HCT116 (cell line): Measurements from ENCODE around the gene CADPS. TPM values are rescaled to one million over a fixed set of nuclear protein-coding genes. Genes with fewer than 3 reads are reported as not detected.

ENCODE experiments used
- ATAC-seq: fragments of 200-7000 bp; cut with Tn5 transposase; 2 replicates; pipeline ENCODE4 v1.9.1; 2020; ENCODE audit warnings: mild to moderate bottlenecking, moderate library complexity
- BruUV-seq: library from RNA; stranded (reverse); fragments of 400-500 nt; replicated peaks from 2 replicates; lab custom pipeline; 2021; lab: Mats Ljungman, UMichigan
- CTCF ChIA-PET: fragments of 300-600 bp; sonication (Branson Sonifier 250); formaldehyde crosslinking; loops from one replicate; lab custom pipeline; 2021; ENCODE audit warnings: antibody characterized with exemption; lab: Charles Lee
- POLR2A ChIA-PET: fragments of 300-600, 350-600 bp; sonication (Branson Sonifier 250); formaldehyde crosslinking; loops from one replicate; lab custom pipeline; 2021; ENCODE audit warnings: antibody characterized with exemption; lab: Charles Lee
- RAD21 ChIA-PET, 2 experiments: fragments of 300-600 bp; sonication (Branson Sonifier 250); formaldehyde crosslinking; loops; one replicate each; lab custom pipeline; 2023; ENCODE audit warnings: low total read pairs in 2 of 2; ENCODE audit not compliant: uncharacterized antibody in 2 of 2, unreplicated experiment in 2 of 2, low non-redundant PET in 1 of 2; lab: Charles Lee
- DNase-seq: peaks from one replicate; pipeline ENCODE4 v3.0.0-alpha.2; 2010; ENCODE audit warnings: low read depth, low spot score
- H2AFZ ChIP-seq: fragments of 200-600 bp; shearing (Covaris generic), sonication (generic); 2 replicates; pipeline ENCODE4 v1.6.1; 2017; ENCODE audit warnings: low read depth, mixed run types, mixed read lengths, antibody characterized with exemption, low read length; ENCODE audit not compliant: poor library complexity, severe bottlenecking
- H3K27ac ChIP-seq: 2 replicates; pipeline ENCODE4 v1.5.1; 2012; ENCODE audit warnings: low read depth, low read length
- H3K27me3 ChIP-seq: fragments of 200-600 bp; sonication (generic); 2 replicates; pipeline ENCODE4 v1.6.1; 2016; ENCODE audit warnings: mixed run types, low read length, mixed read lengths; ENCODE audit not compliant: insufficient read depth
- H3K36me3 ChIP-seq, 2 experiments: fragments of 200-500 bp in 1 of 2; fragments of 200-600 bp in 1 of 2; sonication (Bioruptor generic) in 1 of 2; sonication (generic) in 1 of 2; 2 replicates each; pipeline versions ENCODE4 v1.5.1 to v1.6.1; 2014 to 2016; ENCODE audit warnings: low read length in 2 of 2, inconsistent platforms in 1 of 2, mixed read lengths in 1 of 2, mixed run types in 1 of 2; ENCODE audit not compliant: insufficient read depth in 2 of 2, control insufficient read depth in 1 of 2
- H3K4me1 ChIP-seq, 2 experiments: fragments of 200-600 bp in 1 of 2; sonication (generic) in 1 of 2; 2 replicates each; pipeline versions ENCODE4 v1.5.1 to v1.6.1; 2012 to 2017; ENCODE audit warnings: low read length in 2 of 2, inconsistent platforms in 1 of 2, mild to moderate bottlenecking in 1 of 2, mixed read lengths in 1 of 2, mixed run types in 1 of 2, moderate library complexity in 1 of 2; ENCODE audit not compliant: insufficient read depth in 2 of 2, control insufficient read depth in 1 of 2
- H3K4me2 ChIP-seq: fragments of 200-600 bp; sonication (generic); 2 replicates; pipeline ENCODE4 v1.6.1; 2017; ENCODE audit warnings: mixed run types, low read length, mixed read lengths
- H3K4me3 ChIP-seq, 2 experiments: fragments of 200-600 bp in 1 of 2; sonication (generic) in 1 of 2; replicated peaks in 1 of 2; 2 replicates each; pipeline ENCODE4 v1.5.1; 2011 to 2016; ENCODE audit warnings: low read length in 2 of 2, control low read depth in 1 of 2, low read depth in 1 of 2, mild to moderate bottlenecking in 1 of 2, mixed read lengths in 1 of 2, mixed run types in 1 of 2
- H3K79me2 ChIP-seq: fragments of 200-600 bp; sonication (generic); 2 replicates; pipeline ENCODE4 v1.6.1; 2017; ENCODE audit warnings: mild to moderate bottlenecking, mixed run types, low read length, moderate library complexity, mixed read lengths; ENCODE audit not compliant: insufficient read depth
- H3K9ac ChIP-seq: fragments of 200-600 bp; sonication (generic); 2 replicates; pipeline ENCODE4 v1.6.1; 2016; ENCODE audit warnings: low read length, mixed read lengths
- H3K9me2 ChIP-seq: fragments of 200-600 bp; sonication (generic), shearing (Covaris generic); 2 replicates; pipeline ENCODE4 v1.6.1; 2017; ENCODE audit warnings: mixed run types, mild to moderate bottlenecking, moderate library complexity; ENCODE audit not compliant: insufficient read depth
- H3K9me3 ChIP-seq, 2 experiments: fragments of 200-500 bp in 1 of 2; fragments of 200-600 bp in 1 of 2; sonication (Bioruptor generic) in 1 of 2; sonication (generic) in 1 of 2; 2 replicates each; pipeline ENCODE4 v1.6.1; 2014 to 2017; ENCODE audit warnings: low read length in 2 of 2, mixed read lengths in 2 of 2, inconsistent platforms in 1 of 2, low read depth in 1 of 2, mild to moderate bottlenecking in 1 of 2, mixed run types in 1 of 2, moderate library complexity in 1 of 2; ENCODE audit not compliant: control insufficient read depth in 1 of 2, insufficient read depth in 1 of 2
- H4K20me1 ChIP-seq: fragments of 200-600 bp; sonication (generic), shearing (Covaris generic); 2 replicates; pipeline ENCODE4 v1.6.1; 2017; ENCODE audit warnings: mixed run types, mild to moderate bottlenecking, moderate library complexity; ENCODE audit not compliant: insufficient read depth
- ATF3 ChIP-seq: IDR thresholded peaks from 2 replicates; pipeline ENCODE4 v1.6.1; 2012
- CBX3 ChIP-seq: IDR thresholded peaks from 2 replicates; pipeline ENCODE4 v1.6.1; 2012; ENCODE audit warnings: low read depth
- EZH2phosphoT487 ChIP-seq: fragments of 200-600 bp; IDR thresholded peaks from 2 replicates; pipeline ENCODE4 v1.6.1; 2018; ENCODE audit warnings: antibody characterized with exemption, borderline replicate concordance
- POLR2AphosphoS5 ChIP-seq: IDR thresholded peaks from 2 replicates; pipeline ENCODE4 v1.6.1; 2011; ENCODE audit warnings: mild to moderate bottlenecking, low read depth, low read length, moderate library complexity
- RAD21 ChIP-seq: IDR thresholded peaks from 2 replicates; pipeline ENCODE4 v1.6.1; 2012; ENCODE audit warnings: low read depth, mild to moderate bottlenecking
- REST ChIP-seq: IDR thresholded peaks from 2 replicates; pipeline ENCODE4 v1.6.1; 2012; ENCODE audit warnings: low read depth
- SIN3A ChIP-seq: IDR thresholded peaks from 2 replicates; pipeline ENCODE4 v1.6.1; 2012; ENCODE audit warnings: low read depth
- TCF7L2 ChIP-seq: IDR thresholded peaks from 2 replicates; pipeline ENCODE4 v1.7.0; 2011; ENCODE audit warnings: borderline replicate concordance, inconsistent platforms; ENCODE audit not compliant: insufficient read depth, insufficient read length; ENCODE audit errors: extremely low read depth
- YY1 ChIP-seq: IDR thresholded peaks from 2 replicates; pipeline ENCODE4 v1.6.1; 2011; ENCODE audit warnings: low read length, low read depth, moderate library complexity, mild to moderate bottlenecking; ENCODE audit not compliant: insufficient replicate concordance; ENCODE audit errors: extremely low read depth
- ZBTB33 ChIP-seq: IDR thresholded peaks from 2 replicates; pipeline ENCODE4 v1.6.1; 2011; ENCODE audit warnings: mild to moderate bottlenecking, low read length, moderate library complexity; ENCODE audit not compliant: insufficient replicate concordance; ENCODE audit errors: extremely low read depth
- ZFX ChIP-seq: fragments of 450-650 bp; IDR thresholded peaks from 2 replicates; pipeline ENCODE4 v1.6.1; 2017
- ZNF274 ChIP-seq: fragments of 200-500 bp; sonication (Bioruptor generic); IDR thresholded peaks from 2 replicates; pipeline ENCODE4 v1.6.1; 2014; ENCODE audit warnings: mild to moderate bottlenecking, low read depth, low read length, inconsistent platforms
- intact Hi-C: fragments of 100-400 bp; cut with micrococcal nuclease; formaldehyde crosslinking; loops from 2 replicates; pipeline ENCODE4 v1.10.0; 2022
- total RNA-seq: library from RNA; stranded (reverse); gene quantifications from one replicate; pipeline ENCODE4 v1.2.1, GENCODE V29; 2021; ENCODE audit not compliant: unreplicated experiment

CADPS gene
- total RNA-seq, 1 experiment from 2014 or later: not detected

GRCh38 chr3:62529230-62529629 is 346.0 kb downstream of the CADPS start:
- Histone ChIP-seq H3K27ac (no peak overlapping the region), H4K20me1 (no peaks in the 10 kb centered on the region), H3K9ac (no peak overlapping the region), H3K79me2 (no peaks in the 10 kb centered on the region), H3K36me3 (no peaks in the 10 kb centered on the region), H3K9me2 (no peaks in the 10 kb centered on the region), H3K4me1 (no peaks in the 10 kb centered on the region), H3K4me3 (no peak overlapping the region), H2AFZ (no peak overlapping the region), H3K27me3 (peaks cover 28% of the 10 kb centered on the region; the same call in 1 of the 2 replicates), H3K4me2 (no peak overlapping the region), H3K9me3 (no peaks in the 10 kb centered on the region)
- TF ChIP-seq RAD21 (no peak), YY1 (no peak), REST (peak; percentile 83), TCF7L2 (no peak), EZH2phosphoT487 (no peak)
- no TSS peak for BruUV-seq
- ChIA-PET POLR2A (no interaction called here), CTCF (no interaction called here), RAD21 (no interaction called here)
- intact Hi-C loops: no loop called here
- ATAC-seq (no peak), DNase-seq (no peak)

GRCh38 chr3:62527474-62527873 is 347.7 kb downstream of the CADPS start:
- DNase-seq (no peak), ATAC-seq (no peak)
- no peak overlapping the region for H3K27ac ChIP-seq
- H3K4me3 ChIP-seq: no peak overlapping the region
- POLR2A ChIA-PET: no interaction called here
- no TSS peak for BruUV-seq
- intact Hi-C loops: no loop called here
- H3K9me3 ChIP-seq: no peaks in the 10 kb centered on the region
- CTCF ChIA-PET: no interaction called here
- no peak overlapping the region for H3K9ac ChIP-seq
- H3K9me2 ChIP-seq: no peaks in the 10 kb centered on the region
- H3K4me1 ChIP-seq: no peaks in the 10 kb centered on the region
- no peaks in the 10 kb centered on the region for H3K36me3 ChIP-seq
- no peak overlapping the region for H3K4me2 ChIP-seq
- no peaks in the 10 kb centered on the region for H3K79me2 ChIP-seq
- H2AFZ ChIP-seq: no peak overlapping the region
- H3K27me3 ChIP-seq: peaks cover 39% of the 10 kb centered on the region; the same call in 1 of the 2 replicates
- no peaks in the 10 kb centered on the region for H4K20me1 ChIP-seq
- RAD21 ChIA-PET: no interaction called here
- TF ChIP-seq ZFX (no peak), ZNF274 (no peak), TCF7L2 (no peak), ATF3 (no peak), POLR2AphosphoS5 (no peak), CBX3 (no peak), RAD21 (no peak), ZBTB33 (no peak), EZH2phosphoT487 (no peak), YY1 (no peak), SIN3A (no peak)
